RWPE1 (cell line): ENCODE results near the gene EXOSC2.
A peak's percentile ranks its signal among the peaks of the same experiment; 100 is the strongest.
"Not testable (repeated sequence)": the region's sequence is repeated elsewhere in the genome, so short reads cannot be mapped to it uniquely, and the experiment has no call there.

Experiments used
- CTCF ChIA-PET: fragments of 350-600 bp; sonication (Branson Sonifier 250); formaldehyde crosslinking; extraction: SDS; loops from one replicate; lab custom pipeline; 2021; lab: Yijun Ruan, JAX
- POLR2A ChIA-PET: fragments of 400-600 bp; formaldehyde crosslinking; extraction: SDS; loops from one replicate; lab custom pipeline; 2020; ENCODE audit warnings: antibody characterized with exemption; ENCODE audit not compliant: low non-redundant PET; lab: Yijun Ruan, JAX
- DNase-seq: peaks from one replicate; pipeline ENCODE4 v3.0.0; 2012; ENCODE audit warnings: low spot score
- H3K27ac ChIP-seq: fragments of 450-650 bp; 2 replicates; pipeline ENCODE4 v1.5.1; 2017
- TF ChIP-seq, protein P1 (sequence below): fragments of 450-650 bp; conservative IDR thresholded peaks from 2 replicates; pipeline ENCODE4 v1.5.1; 2017; ENCODE audit warnings: low read depth, mild to moderate bottlenecking

The EXOSC2 gene

DNA sequence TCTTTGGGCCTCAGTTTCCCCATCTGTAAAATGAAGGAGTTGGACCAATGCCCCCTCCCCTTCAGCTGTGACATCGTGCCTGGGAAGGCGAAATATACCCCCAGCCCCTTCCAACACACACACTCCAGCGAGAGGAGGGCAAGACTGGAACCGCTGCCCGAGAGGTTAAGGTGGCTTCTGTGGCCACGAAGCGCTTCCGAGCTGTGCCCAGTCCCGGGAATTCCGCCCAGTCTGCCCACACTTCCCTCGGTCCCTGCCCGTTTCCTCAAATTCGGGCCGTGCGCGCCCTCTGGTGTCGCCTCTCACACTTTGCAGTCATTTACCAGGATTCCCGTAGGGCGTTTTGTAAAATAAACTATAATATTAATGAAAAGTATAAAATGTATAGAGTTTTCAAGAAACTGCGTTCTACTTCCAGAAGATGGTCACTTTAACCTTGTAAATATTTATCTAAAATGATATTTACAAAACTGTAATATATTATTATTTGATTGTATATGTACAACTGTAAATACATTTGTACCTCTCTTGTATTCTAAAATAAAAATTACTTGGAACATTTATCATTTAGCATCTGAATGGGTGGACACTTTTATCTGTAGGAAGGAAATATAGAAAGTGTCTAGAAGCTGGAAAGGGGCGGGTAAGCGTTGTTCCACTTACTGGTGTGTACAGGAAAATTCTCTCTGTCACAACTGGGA, 11.0 kb upstream of the EXOSC2 start:
- H3K27ac ChIP-seq = peak overlapping the region; percentile 64
- CTCF ChIA-PET = interaction anchor here (0.5 to 3.8 kb wide), 25 partner anchors 17 to 696 kb away, joined by 3 to 89 read pairs (median 4); partner anchors contain the start of gene PRDM12
- TF ChIP-seq, protein P1, sequence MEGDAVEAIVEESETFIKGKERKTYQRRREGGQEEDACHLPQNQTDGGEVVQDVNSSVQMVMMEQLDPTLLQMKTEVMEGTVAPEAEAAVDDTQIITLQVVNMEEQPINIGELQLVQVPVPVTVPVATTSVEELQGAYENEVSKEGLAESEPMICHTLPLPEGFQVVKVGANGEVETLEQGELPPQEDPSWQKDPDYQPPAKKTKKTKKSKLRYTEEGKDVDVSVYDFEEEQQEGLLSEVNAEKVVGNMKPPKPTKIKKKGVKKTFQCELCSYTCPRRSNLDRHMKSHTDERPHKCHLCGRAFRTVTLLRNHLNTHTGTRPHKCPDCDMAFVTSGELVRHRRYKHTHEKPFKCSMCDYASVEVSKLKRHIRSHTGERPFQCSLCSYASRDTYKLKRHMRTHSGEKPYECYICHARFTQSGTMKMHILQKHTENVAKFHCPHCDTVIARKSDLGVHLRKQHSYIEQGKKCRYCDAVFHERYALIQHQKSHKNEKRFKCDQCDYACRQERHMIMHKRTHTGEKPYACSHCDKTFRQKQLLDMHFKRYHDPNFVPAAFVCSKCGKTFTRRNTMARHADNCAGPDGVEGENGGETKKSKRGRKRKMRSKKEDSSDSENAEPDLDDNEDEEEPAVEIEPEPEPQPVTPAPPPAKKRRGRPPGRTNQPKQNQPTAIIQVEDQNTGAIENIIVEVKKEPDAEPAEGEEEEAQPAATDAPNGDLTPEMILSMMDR = peak; percentile 96
- peak; percentile 96 for DNase-seq
- POLR2A ChIA-PET = interaction anchor here (0.7 kb wide), 1 partner anchor 59 kb away, joined by 6 read pairs; no protein-coding TSS in a partner anchor

DNA sequence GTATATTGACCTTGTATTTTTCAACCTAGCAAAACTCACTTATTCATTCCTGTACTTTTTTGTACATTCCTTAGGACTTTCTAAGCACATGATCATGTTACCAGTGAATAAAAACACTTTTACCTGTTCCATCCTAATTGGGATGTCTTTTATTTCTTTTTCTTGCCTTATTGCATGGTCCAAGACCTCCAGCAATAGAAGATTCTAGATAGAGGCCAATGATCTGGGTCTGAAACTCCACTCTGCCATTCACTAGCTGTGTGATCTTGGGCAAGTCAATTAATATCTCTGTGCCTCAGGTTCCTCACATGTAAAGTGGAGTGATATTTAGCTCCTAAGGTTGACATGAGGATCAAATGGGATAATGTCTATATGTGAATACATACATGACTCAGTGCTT, 8.5 kb upstream of the EXOSC2 start:
- TF ChIP-seq, protein P1 = no peak
- POLR2A ChIA-PET = no interaction called here
- DNase-seq = no peak
- H3K27ac ChIP-seq = no peak overlapping the region
- CTCF ChIA-PET = interaction anchor here (1.4 to 3.8 kb wide), 4 partner anchors 8 to 222 kb away, joined by 3 to 89 read pairs (median 8); partner anchors contain the start of gene EXOSC2

DNA sequence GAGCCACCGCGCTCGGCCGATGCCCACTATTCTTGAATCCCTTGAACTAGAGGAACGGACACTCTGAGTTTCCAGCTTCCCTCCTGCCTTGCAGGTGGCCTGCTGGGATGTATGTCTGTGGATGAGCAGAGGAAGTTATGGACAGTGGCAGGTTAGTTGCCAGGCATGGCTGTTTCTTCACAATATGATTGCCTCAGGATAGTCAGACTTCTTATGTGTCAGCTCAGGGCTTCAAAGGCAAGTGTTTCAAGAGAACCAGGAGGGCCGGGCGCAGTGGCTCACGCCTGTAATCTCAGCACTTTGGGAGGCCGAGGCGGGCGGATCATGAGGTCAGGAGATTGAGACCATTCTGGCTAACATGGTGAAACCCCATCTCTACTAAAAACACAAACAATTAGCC, 7.6 kb upstream of the EXOSC2 start:
- DNase-seq, POLR2A ChIA-PET: not testable (repeated sequence)
- CTCF ChIA-PET = interaction anchor here (0.6 to 1.1 kb wide), 6 partner anchors 15 to 260 kb away, joined by 3 to 11 read pairs (median 4); no protein-coding TSS in a partner anchor

DNA sequence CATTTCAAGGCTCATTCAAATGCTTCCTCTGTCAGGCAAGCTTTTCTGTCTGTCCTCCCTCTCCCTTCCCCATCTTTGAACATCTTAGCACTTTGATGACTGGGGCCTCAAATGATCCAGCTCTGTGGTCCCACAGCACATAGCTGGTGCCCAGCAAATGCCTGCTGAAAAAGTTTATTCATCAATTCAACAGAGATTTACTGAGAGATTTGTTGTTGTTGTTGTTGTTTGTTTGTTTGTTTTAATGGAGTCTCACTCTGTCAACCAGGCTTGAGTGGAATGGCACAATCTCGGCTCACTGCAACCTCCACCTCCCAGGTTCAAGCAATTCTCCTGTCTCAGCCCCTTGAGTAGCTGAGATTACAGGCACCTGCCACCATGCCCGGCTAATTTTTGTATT, 6.0 kb upstream of the EXOSC2 start:
- TF ChIP-seq, protein P1 = no peak
- DNase-seq = no peak
- POLR2A ChIA-PET = no interaction called here
- CTCF ChIA-PET = interaction anchor here (0.6 kb wide), 1 partner anchor 19 kb away, joined by 3 read pairs; no protein-coding TSS in a partner anchor
- H3K27ac ChIP-seq = no peak overlapping the region

More for the DNA sequence above, 7.6 kb upstream of the EXOSC2 start:
- not testable (repeated sequence) for H3K27ac ChIP-seq

DNA sequence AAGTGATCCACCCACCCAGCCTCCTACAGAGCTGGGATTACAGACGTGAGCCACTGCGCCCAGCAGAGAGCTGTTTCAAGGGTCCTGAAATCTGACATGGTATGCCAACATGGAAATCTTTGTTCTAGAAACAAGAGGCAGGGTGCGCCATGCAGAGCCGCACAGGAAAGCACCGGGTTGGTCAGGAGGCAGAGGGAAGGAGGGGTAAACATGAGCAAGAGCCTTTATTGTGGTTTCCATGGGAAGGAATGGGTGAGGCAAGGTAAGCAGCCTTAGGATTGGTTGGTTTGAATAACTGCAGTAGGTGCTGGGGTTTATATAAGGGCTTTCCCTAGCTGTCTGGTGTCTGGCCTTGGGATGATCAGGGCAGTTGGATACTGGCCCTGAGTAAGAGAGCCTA, 5.5 kb upstream of the EXOSC2 start:
- H3K27ac ChIP-seq = no peak overlapping the region
- CTCF ChIA-PET = interaction anchor here (0.6 kb wide), 1 partner anchor 19 kb away, joined by 3 read pairs; no protein-coding TSS in a partner anchor

DNA sequence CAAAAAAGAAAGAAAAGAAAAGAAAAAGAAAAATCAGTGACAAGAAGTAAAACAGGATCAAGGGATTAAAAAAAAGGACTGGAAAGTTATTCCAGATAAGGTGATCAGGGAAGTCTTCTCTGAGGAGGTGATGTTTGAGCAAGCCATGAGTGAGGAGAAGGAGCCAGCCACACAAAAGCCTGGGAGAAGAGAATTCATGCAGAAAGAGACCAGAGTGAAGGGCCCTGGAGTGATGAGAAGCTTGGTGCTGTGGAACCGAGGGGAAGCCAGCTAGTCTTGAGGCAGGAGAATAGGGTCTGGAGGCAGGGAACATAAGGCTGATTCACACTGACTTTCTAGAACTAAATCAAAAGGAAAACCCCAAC, 4.0 kb upstream of the EXOSC2 start:
- no peak for DNase-seq
- ChIA-PET CTCF (interaction anchor here (0.6 to 2.0 kb wide), 4 partner anchors 10 to 875 kb away, joined by 3 to 7 read pairs (median 4); no protein-coding TSS in a partner anchor), POLR2A (interaction anchor here (0.7 kb wide), 1 partner anchor 22 kb away, joined by 7 read pairs; no protein-coding TSS in a partner anchor)
- peak overlapping the region; percentile 78 for H3K27ac ChIP-seq
- TF ChIP-seq, protein P1 = no peak

More for the DNA sequence above, 5.5 kb upstream of the EXOSC2 start:
- TF ChIP-seq, protein P1 = no peak
- POLR2A ChIA-PET = interaction anchor here (0.6 kb wide), 1 partner anchor 251 kb away, joined by 5 read pairs; no protein-coding TSS in a partner anchor
- DNase-seq = no peak
